Measurements from ENCODE around the gene LTBP1. TPM values are rescaled to one million over a fixed set of nuclear protein-coding genes. Genes with fewer than 3 reads are reported as not detected.

The LTBP1 gene
- total RNA-seq, 1 experiment from 2014 or later, result 28.5 TPM

DNA sequence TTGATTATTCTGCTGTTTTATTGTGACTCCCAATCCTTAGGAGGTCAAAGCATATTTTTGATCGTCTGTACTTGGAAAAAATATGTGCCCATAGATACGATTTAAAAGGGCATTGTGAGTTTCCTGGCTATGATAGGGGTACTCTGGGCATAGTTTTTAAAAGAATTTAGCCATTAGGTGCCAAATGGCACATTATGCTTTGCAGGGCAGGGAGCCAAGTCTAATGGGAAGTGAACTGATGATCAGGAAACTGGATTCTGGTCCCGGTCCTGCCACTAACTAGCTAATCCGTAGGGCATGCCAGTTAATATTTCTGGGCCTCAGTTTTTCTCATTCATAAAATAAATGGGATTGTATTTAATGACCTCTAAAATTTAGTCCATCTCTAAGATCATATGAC is 189.3 kb downstream of the LTBP1 start:
- Histone ChIP-seq H3K79me2 (ENCODE audit: insufficient read depth, low read length) (no peaks in the 10 kb centered on the region), H3K4me2 (ENCODE audit: insufficient read depth, insufficient read length, low read length) (no peak overlapping the region)

More for the DNA sequence above, 189.3 kb downstream of the LTBP1 start:
- H2BK120ac ChIP-seq (ENCODE audit: low read depth, low read length, poor library complexity, severe bottlenecking), result no peak overlapping the region
- no peak overlapping the region for H4K8ac ChIP-seq (replicated peaks; ENCODE audit: insufficient read length, low read depth, low read length)
- H2BK12ac ChIP-seq (ENCODE audit: insufficient read length, low read depth, low read length), result no peak overlapping the region
- no peak overlapping the region for H3K18ac ChIP-seq (ENCODE audit: insufficient read length, low read depth, low read length)
- Mint-ChIP-seq H3K4me1 (peaks cover 20 to 24% of the 10 kb centered on the region in 2 experiments), H3K27ac (no peak overlapping the region; a peak in 1 of 7 replicates), H3K4me3 (no peak overlapping the region), H3K9me3 (no peaks in the 10 kb centered on the region), H3K27me3 (ENCODE audit: low read depth) (no peaks in the 10 kb centered on the region), H3K36me3 (ENCODE audit: insufficient read depth in 1 of 3, low read depth in 3 of 3) (no peaks in the 10 kb centered on the region)
- H3K9ac ChIP-seq (ENCODE audit: extremely low read depth, insufficient read length, low read length), result no peak overlapping the region
- H4K91ac ChIP-seq (ENCODE audit: insufficient read length, low read depth, low read length), result no peak overlapping the region
- no peaks in the 10 kb centered on the region for H4K20me1 ChIP-seq (ENCODE audit: control insufficient read depth, insufficient read depth, insufficient read length)
- no peak overlapping the region for H3K14ac ChIP-seq (ENCODE audit: insufficient read depth, low read length)
- H4K5ac ChIP-seq (ENCODE audit: insufficient read length, low read depth, low read length), result no peak overlapping the region
- no peaks in the 10 kb centered on the region for H3K27me3 ChIP-seq (ENCODE audit: insufficient read depth, low read length)
- no peak overlapping the region for H3K23ac ChIP-seq (ENCODE audit: insufficient read length, low read depth, low read length)
- peaks cover 3% of the 10 kb centered on the region; the same call in 1 of the 2 replicates for H3K4me1 ChIP-seq (ENCODE audit: insufficient read depth, low read length)
- no peak overlapping the region for H3T11ph ChIP-seq (ENCODE audit: low read length)
- H3K4ac ChIP-seq (ENCODE audit: low read depth, low read length), result no peak overlapping the region
- WGBS (ENCODE audit: extremely low coverage, insufficient read length, low lambda C conversion rate), result no CpG with 5 or more reads among the region's 4 CpGs
- H3K56ac ChIP-seq (ENCODE audit: insufficient read length, low read depth, low read length), result no peak overlapping the region
- no peak for DNase-seq
- no peaks in the 10 kb centered on the region for H3K23me2 ChIP-seq (ENCODE audit: insufficient read length, low read depth, low read length, poor library complexity, severe bottlenecking)
- H2BK5ac ChIP-seq (ENCODE audit: insufficient read length, low read length), result no peak overlapping the region
- H2AK5ac ChIP-seq (ENCODE audit: insufficient read length, low read length), result no peak overlapping the region
- H3K27ac ChIP-seq (ENCODE audit: insufficient read length, low read depth, low read length), result no peak overlapping the region
- no peak overlapping the region for H2BK20ac ChIP-seq (ENCODE audit: low read depth, low read length, poor library complexity, severe bottlenecking)
- H3K79me1 ChIP-seq (ENCODE audit: insufficient read depth, low read depth, low read length, poor library complexity, severe bottlenecking), result no peaks in the 10 kb centered on the region
- H3K9me3 ChIP-seq (ENCODE audit: control insufficient read depth, low read depth, low read length), result no peaks in the 10 kb centered on the region
- no peak overlapping the region for H2AFZ ChIP-seq (ENCODE audit: low read length)
- H2BK15ac ChIP-seq (ENCODE audit: low read depth, low read length), result no peak overlapping the region
- TF ChIP-seq, protein P1, sequence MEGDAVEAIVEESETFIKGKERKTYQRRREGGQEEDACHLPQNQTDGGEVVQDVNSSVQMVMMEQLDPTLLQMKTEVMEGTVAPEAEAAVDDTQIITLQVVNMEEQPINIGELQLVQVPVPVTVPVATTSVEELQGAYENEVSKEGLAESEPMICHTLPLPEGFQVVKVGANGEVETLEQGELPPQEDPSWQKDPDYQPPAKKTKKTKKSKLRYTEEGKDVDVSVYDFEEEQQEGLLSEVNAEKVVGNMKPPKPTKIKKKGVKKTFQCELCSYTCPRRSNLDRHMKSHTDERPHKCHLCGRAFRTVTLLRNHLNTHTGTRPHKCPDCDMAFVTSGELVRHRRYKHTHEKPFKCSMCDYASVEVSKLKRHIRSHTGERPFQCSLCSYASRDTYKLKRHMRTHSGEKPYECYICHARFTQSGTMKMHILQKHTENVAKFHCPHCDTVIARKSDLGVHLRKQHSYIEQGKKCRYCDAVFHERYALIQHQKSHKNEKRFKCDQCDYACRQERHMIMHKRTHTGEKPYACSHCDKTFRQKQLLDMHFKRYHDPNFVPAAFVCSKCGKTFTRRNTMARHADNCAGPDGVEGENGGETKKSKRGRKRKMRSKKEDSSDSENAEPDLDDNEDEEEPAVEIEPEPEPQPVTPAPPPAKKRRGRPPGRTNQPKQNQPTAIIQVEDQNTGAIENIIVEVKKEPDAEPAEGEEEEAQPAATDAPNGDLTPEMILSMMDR (conservative IDR thresholded peaks at IDR 0.05), result no peak
